HepG2 (cell line): Measurements from ENCODE around the gene GRIN3B. TPM values are rescaled to one million over a fixed set of nuclear protein-coding genes. Genes with fewer than 3 reads are reported as not detected.
A peak's percentile ranks its signal among the peaks of the same experiment; 100 is the strongest.

Source experiments
- AKAP8 ChIP-seq: sonication (generic); formaldehyde crosslinking; IDR thresholded peaks from 2 replicates; pipeline ENCODE4 v1.5.1; 2020; ENCODE audit warnings: mild to moderate bottlenecking, missing genetic modification reagents
- ELF3 ChIP-seq: IDR thresholded peaks from 2 replicates; pipeline ENCODE4 v1.6.1; 2016; ENCODE audit warnings: missing genetic modification reagents, missing compliant biosample characterization
- FOXP1 ChIP-seq, 2 experiments: fragments of 450-650 bp in 1 of 2; IDR thresholded peaks; 2 replicates each; pipeline ENCODE4 v1.6.1; 2017 to 2018; ENCODE audit warnings: antibody characterized with exemption in 1 of 2
- GMEB2 ChIP-seq: IDR thresholded peaks from 2 replicates; pipeline ENCODE4 v1.6.1; 2016; ENCODE audit warnings: missing biosample characterization, missing genetic modification reagents, low read depth
- GTF2F1 ChIP-seq: fragments of 150-350 bp; IDR thresholded peaks from 2 replicates; pipeline ENCODE4 v1.6.1; 2014; ENCODE audit warnings: low read length
- HIC2 ChIP-seq: sonication (generic); formaldehyde crosslinking; IDR thresholded peaks from 2 replicates; pipeline ENCODE4 v1.9.0; 2022; ENCODE audit warnings: low read depth, missing genetic modification reagents
- KDM5B ChIP-seq: sonication (generic); formaldehyde crosslinking; IDR thresholded peaks from 2 replicates; pipeline ENCODE4 v1.4.0; 2020; ENCODE audit warnings: missing genetic modification reagents, mild to moderate bottlenecking, borderline replicate concordance
- MYC ChIP-seq: sonication (generic); formaldehyde crosslinking; IDR thresholded peaks from 2 replicates; pipeline ENCODE4 v1.9.0; 2021; ENCODE audit warnings: missing genetic modification reagents, borderline replicate concordance
- NBN ChIP-seq: fragments of 450-650 bp; conservative IDR thresholded peaks from 2 replicates; pipeline ENCODE4 v1.6.1; 2017
- PHF8 ChIP-seq: sonication (generic); formaldehyde crosslinking; IDR thresholded peaks from 2 replicates; pipeline ENCODE4 v1.5.0; 2020; ENCODE audit warnings: missing genetic modification reagents
- PITX1 ChIP-seq: sonication (generic); formaldehyde crosslinking; IDR thresholded peaks from 2 replicates; pipeline ENCODE4 v1.5.1; 2020; ENCODE audit warnings: mild to moderate bottlenecking, missing genetic modification reagents
- POLR2G ChIP-seq: fragments of 200-400 bp; formaldehyde crosslinking; IDR thresholded peaks from 2 replicates; pipeline ENCODE4 v1.6.1; 2018; ENCODE audit warnings: mild to moderate bottlenecking, low read depth, low read length, moderate library complexity
- RXRB ChIP-seq: IDR thresholded peaks from 2 replicates; pipeline ENCODE4 v1.6.1; 2016; ENCODE audit warnings: borderline replicate concordance, missing genetic modification reagents, missing compliant biosample characterization
- SOX6 ChIP-seq, 2 experiments: fragments of 450-650 bp in 1 of 2; sonication (generic) in 1 of 2; formaldehyde crosslinking in 1 of 2; IDR thresholded peaks; 2 replicates each; pipeline versions ENCODE4 v1.4.0 to v1.6.1; 2017 to 2020; ENCODE audit warnings: antibody characterized with exemption in 1 of 2, mild to moderate bottlenecking in 1 of 2, missing genetic modification reagents in 1 of 2
- TBX3 ChIP-seq: fragments of 450-650 bp; IDR thresholded peaks from 2 replicates; pipeline ENCODE4 v1.6.1; 2017; ENCODE audit warnings: antibody characterized with exemption, mild to moderate bottlenecking, inconsistent platforms, borderline replicate concordance
- ZBTB21 ChIP-seq: sonication (generic); formaldehyde crosslinking; IDR thresholded peaks from 2 replicates; pipeline ENCODE4 v1.4.0; 2020; ENCODE audit warnings: missing genetic modification reagents
- ZNF264 ChIP-seq: sonication (generic); formaldehyde crosslinking; IDR thresholded peaks from 2 replicates; pipeline ENCODE4 v1.4.0; 2020; ENCODE audit warnings: missing genetic modification reagents
- ZNF296 ChIP-seq: sonication (generic); formaldehyde crosslinking; conservative IDR thresholded peaks from 2 replicates; pipeline ENCODE4 v1.5.0; 2020; ENCODE audit warnings: mild to moderate bottlenecking, missing genetic modification reagents
- ZNF34 ChIP-seq: sonication (generic); formaldehyde crosslinking; IDR thresholded peaks from 2 replicates; pipeline ENCODE4 v1.4.0; 2020; ENCODE audit warnings: mild to moderate bottlenecking, missing genetic modification reagents, borderline replicate concordance
- ZNF44 ChIP-seq: sonication (generic); formaldehyde crosslinking; IDR thresholded peaks from 2 replicates; pipeline ENCODE4 v1.5.1; 2020; ENCODE audit warnings: mild to moderate bottlenecking, missing genetic modification reagents
- ZNF629 ChIP-seq: sonication (generic); formaldehyde crosslinking; conservative IDR thresholded peaks from 2 replicates; pipeline ENCODE4 v1.5.0; 2020; ENCODE audit warnings: missing genetic modification reagents
- ZNF879 ChIP-seq: sonication (generic); formaldehyde crosslinking; IDR thresholded peaks from 2 replicates; pipeline ENCODE4 v1.8.1; 2023; ENCODE audit warnings: missing genetic modification reagents
- polyA plus RNA-seq, 8 experiments: library from polyadenylated mRNA; depleted of rRNA in 3 of 8; stranded (reverse) in 7 of 8; unstranded in 1 of 8; fragments of >200 nt; fragmentation: Illumina TruSeq in 4 of 8; extraction: Trizol in 4 of 8; gene quantifications; 2 replicates each; pipeline versions ENCODE4 v1.2.1 to v1.2.3, GENCODE V29; 2011 to 2016; ENCODE audit warnings: low read depth in 4 of 8, missing spikeins in 1 of 8, mixed read lengths in 1 of 8; ENCODE audit not compliant: insufficient read depth in 1 of 8
- total RNA-seq, 5 experiments: library from RNA; depleted of rRNA; stranded (reverse); fragments of >200 nt; fragmentation: Illumina TruSeq; extraction: Trizol; gene quantifications; 2 replicates each; pipeline ENCODE4 v1.2.3, GENCODE V29; 2016; ENCODE audit warnings: low read depth in 1 of 5
- TF ChIP-seq, protein P1 (sequence below): sonication (generic); formaldehyde crosslinking; IDR thresholded peaks from 2 replicates; pipeline ENCODE4 v1.4.0; 2020; ENCODE audit warnings: mild to moderate bottlenecking, missing genetic modification reagents

Gene GRIN3B
- total and polyA plus RNA-seq, 2 of the 13 experiments (the other 11 are each of a cell fraction or from before 2014, with no cell fraction given), result 0.07 to 0.20 TPM

DNA sequence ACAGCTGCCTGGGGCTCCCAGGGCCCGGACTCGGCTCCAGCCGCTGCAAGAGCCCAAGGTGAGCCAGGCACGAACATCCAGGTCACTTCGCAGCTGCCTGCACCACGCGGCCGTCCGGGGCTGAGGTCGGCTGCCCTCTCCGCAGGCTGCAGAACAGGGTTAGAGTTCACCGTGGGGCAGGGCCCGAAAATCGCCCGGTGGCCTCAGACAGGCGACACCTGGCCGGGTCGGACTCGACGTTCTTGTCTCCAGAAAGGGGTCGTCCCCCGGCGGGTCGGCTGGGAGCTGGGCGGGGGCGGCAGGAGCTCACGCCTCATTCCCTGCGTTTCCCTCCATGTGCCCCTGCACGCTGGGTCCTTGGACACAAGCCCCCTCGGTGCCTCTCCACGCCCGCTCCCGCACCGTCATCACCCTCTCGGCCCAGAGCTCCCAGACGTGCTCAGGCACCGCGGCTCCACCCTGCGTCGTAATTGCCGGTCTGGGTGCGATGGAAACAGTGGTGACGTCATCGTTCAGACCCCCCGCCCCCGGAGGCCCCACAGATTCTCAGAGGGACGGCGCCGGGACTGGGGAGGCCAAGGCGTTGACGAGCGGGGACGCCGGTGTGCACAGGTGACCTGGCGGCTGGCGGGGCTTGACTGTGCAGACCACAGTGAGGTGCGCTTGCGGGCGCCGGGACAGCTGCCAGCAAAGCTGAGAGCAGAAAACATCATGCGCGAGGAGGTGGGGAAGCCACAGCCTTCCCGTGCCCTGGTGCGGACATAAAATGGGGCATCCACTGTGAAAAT is 4.0 kb upstream of the GRIN3B start (continued):
- TF ChIP-seq KDM5B (CRISPR knock-in tag), result no peak
- no peak for TF ChIP-seq ZNF879
- TF ChIP-seq ZNF44 (CRISPR knock-in tag), result no peak
- TF ChIP-seq ELF3 (CRISPR knock-in tag), result no peak
- TF ChIP-seq POLR2G, result peak; percentile 67; the same call in 1 of the 2 replicates
- TF ChIP-seq HIC2 (CRISPR knock-in tag), result no peak
- no peak for TF ChIP-seq PITX1 (CRISPR knock-in tag)
- no peak for TF ChIP-seq TBX3
- no peak for TF ChIP-seq ZNF629
- TF ChIP-seq AKAP8 (CRISPR knock-in tag), result peak; percentile 97
- no peak for TF ChIP-seq GMEB2 (CRISPR knock-in tag)
- TF ChIP-seq RXRB (CRISPR knock-in tag), result no peak
- TF ChIP-seq ZNF296 (CRISPR knock-in tag), result 0 out of 2 replicates have a peak, but pooled peaks have one; percentile 28
- TF ChIP-seq MYC, result peak; percentile 10; the same call in 1 of the 2 replicates
- TF ChIP-seq FOXP1 (IDR thresholded peaks at IDR 0.05), result no peak
- no peak for TF ChIP-seq FOXP1 (CRISPR knock-in tag; IDR thresholded peaks at IDR 0.05)
- TF ChIP-seq GTF2F1, result no peak
- TF ChIP-seq ZBTB21 (CRISPR knock-in tag), result 0 out of 2 replicates have a peak, but pooled peaks have one; percentile 64
- TF ChIP-seq NBN, result no peak
- TF ChIP-seq, protein P1, sequence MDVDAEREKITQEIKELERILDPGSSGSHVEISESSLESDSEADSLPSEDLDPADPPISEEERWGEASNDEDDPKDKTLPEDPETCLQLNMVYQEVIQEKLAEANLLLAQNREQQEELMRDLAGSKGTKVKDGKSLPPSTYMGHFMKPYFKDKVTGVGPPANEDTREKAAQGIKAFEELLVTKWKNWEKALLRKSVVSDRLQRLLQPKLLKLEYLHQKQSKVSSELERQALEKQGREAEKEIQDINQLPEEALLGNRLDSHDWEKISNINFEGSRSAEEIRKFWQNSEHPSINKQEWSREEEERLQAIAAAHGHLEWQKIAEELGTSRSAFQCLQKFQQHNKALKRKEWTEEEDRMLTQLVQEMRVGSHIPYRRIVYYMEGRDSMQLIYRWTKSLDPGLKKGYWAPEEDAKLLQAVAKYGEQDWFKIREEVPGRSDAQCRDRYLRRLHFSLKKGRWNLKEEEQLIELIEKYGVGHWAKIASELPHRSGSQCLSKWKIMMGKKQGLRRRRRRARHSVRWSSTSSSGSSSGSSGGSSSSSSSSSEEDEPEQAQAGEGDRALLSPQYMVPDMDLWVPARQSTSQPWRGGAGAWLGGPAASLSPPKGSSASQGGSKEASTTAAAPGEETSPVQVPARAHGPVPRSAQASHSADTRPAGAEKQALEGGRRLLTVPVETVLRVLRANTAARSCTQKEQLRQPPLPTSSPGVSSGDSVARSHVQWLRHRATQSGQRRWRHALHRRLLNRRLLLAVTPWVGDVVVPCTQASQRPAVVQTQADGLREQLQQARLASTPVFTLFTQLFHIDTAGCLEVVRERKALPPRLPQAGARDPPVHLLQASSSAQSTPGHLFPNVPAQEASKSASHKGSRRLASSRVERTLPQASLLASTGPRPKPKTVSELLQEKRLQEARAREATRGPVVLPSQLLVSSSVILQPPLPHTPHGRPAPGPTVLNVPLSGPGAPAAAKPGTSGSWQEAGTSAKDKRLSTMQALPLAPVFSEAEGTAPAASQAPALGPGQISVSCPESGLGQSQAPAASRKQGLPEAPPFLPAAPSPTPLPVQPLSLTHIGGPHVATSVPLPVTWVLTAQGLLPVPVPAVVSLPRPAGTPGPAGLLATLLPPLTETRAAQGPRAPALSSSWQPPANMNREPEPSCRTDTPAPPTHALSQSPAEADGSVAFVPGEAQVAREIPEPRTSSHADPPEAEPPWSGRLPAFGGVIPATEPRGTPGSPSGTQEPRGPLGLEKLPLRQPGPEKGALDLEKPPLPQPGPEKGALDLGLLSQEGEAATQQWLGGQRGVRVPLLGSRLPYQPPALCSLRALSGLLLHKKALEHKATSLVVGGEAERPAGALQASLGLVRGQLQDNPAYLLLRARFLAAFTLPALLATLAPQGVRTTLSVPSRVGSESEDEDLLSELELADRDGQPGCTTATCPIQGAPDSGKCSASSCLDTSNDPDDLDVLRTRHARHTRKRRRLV (CRISPR knock-in tag), result no peak
- no peak for TF ChIP-seq SOX6 (IDR thresholded peaks at IDR 0.05)
- no peak for TF ChIP-seq SOX6 (CRISPR knock-in tag; IDR thresholded peaks at IDR 0.05)
- TF ChIP-seq ZNF34, result no peak
- peak; percentile 34; the same call in 1 of the 2 replicates for TF ChIP-seq PHF8
- no peak for TF ChIP-seq ZNF264
